ENCODE results near the gene DNAJC5. TPM values are rescaled to one million over a fixed set of nuclear protein-coding genes. Genes with fewer than 3 reads are reported as not detected.
A peak's percentile ranks its signal among the peaks of the same experiment; 100 is the strongest.
"Not testable (repeated sequence)": the region's sequence is repeated elsewhere in the genome, so short reads cannot be mapped to it uniquely, and the experiment has no call there.

DNAJC5 gene
- total RNA-seq (10 to 100 TPM; 35.7 to 39.0 TPM), total RNA-seq (66.3 to 117 reads per million in 2 donors)

DNA sequence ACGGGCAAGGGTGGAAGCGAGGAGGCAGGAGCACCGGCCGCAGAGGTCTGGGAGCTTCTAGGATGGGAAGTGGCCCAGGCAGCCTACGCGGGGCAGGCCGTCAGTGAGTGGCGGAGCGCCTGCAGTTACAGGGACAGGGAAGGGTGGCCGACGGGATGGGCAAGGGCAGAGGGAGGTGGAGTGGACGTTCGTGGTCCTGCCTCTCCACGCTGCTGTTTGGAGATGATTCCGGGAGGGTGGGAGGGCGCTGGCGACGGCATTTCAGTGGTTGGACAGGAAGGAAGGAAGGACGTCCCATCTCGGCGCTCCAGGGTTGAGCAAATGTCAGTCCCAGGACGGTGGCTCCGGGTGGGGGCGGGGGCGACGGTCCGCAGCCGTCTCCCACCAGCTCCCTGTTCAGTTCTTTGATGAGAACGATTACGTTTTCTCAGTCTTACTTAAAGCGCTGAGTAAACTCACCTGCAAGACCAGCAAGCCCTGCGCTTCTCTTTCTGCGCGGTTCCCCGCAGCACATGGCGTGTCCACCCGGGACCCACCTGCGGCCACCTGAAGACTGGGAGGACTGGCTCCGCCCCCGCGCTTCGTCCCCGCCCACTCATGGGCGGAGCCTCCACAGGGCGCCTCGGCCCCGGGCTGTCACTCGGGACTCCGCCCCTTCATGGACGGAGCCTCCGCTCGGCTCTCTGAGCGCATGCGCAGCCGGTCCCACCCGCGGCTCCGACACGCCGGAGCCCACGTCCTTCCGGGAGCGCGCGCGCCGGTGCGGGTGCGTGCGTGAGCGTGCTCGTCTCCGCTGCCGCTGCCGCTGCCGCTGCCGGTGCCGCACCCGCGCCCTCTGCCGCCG, at the start of gene DNAJC5:
Gene DNAJC5 (plus strand): TSS at position 769 of the 844 bp plus-strand sequence. CDS start 33,220 bp downstream, outside the sequence.
- peak; percentile 90 for ATAC-seq
- peaks cover 34% of the 10 kb centered on the region for H3K4me1 Mint-ChIP-seq
- H3K36me3 Mint-ChIP-seq (ENCODE audit: low read depth), result no peaks in the 10 kb centered on the region
- H3K4me3 Mint-ChIP-seq, result peak within 1 kb of the TSS; percentile 93
- peak; percentile 97 to 99 (median 98) for DNase-seq
- H3K27me3 Mint-ChIP-seq, result no peaks in the 10 kb centered on the region
- H3K9me3 ChIP-seq (ENCODE audit: control insufficient read depth, low read length, poor library complexity, severe bottlenecking), result no peaks in the 10 kb centered on the region
- peak within 1 kb of the TSS; percentile 95 for H3K27ac Mint-ChIP-seq

GRCh38 chr20:63846128-63846771, 48.7 kb upstream of the DNAJC5 start:
- ATAC-seq (no peak), DNase-seq (no peak)
- Mint-ChIP-seq H3K4me1 (peaks cover 24% of the 10 kb centered on the region), H3K36me3 (ENCODE audit: low read depth) (no peaks in the 10 kb centered on the region), H3K27me3 (peaks cover 48% of the 10 kb centered on the region), H3K4me3 (no peak overlapping the region), H3K27ac (no peak overlapping the region)
- no peaks in the 10 kb centered on the region for H3K9me3 ChIP-seq (ENCODE audit: control insufficient read depth, low read length, poor library complexity, severe bottlenecking)

- ATAC-seq, result no peak
- H3K36me3 Mint-ChIP-seq (ENCODE audit: low read depth), result no peaks in the 10 kb centered on the region
- peaks cover 50% of the 10 kb centered on the region for H3K27me3 Mint-ChIP-seq
- no peak for DNase-seq
- H3K4me3 Mint-ChIP-seq, result no peak overlapping the region
- no peak overlapping the region for H3K27ac Mint-ChIP-seq
- peaks cover 24% of the 10 kb centered on the region for H3K4me1 Mint-ChIP-seq
- no peaks in the 10 kb centered on the region for H3K9me3 ChIP-seq (ENCODE audit: control insufficient read depth, low read length, poor library complexity, severe bottlenecking)
Measured at GRCh38 chr20:63846888-63847236, 48.1 kb upstream of the DNAJC5 start.

GRCh38 chr20:63847237-63848002, 47.5 kb upstream of the DNAJC5 start:
- Mint-ChIP-seq H3K27ac (no peak overlapping the region), H3K27me3 (peaks cover 45% of the 10 kb centered on the region), H3K4me3 (no peak overlapping the region), H3K4me1 (peaks cover 20% of the 10 kb centered on the region), H3K36me3 (ENCODE audit: low read depth) (no peaks in the 10 kb centered on the region)
- no peaks in the 10 kb centered on the region for H3K9me3 ChIP-seq (ENCODE audit: control insufficient read depth, low read length, poor library complexity, severe bottlenecking)
- DNase-seq (no peak), ATAC-seq (no peak)

GRCh38 chr20:63848003-63848911, 46.7 kb upstream of the DNAJC5 start:
- DNase-seq (no peak), ATAC-seq (no peak)
- no peaks in the 10 kb centered on the region for H3K36me3 Mint-ChIP-seq (ENCODE audit: low read depth)
- H3K27ac Mint-ChIP-seq, result no peak overlapping the region
- no peak overlapping the region for H3K4me3 Mint-ChIP-seq
- H3K9me3 ChIP-seq (ENCODE audit: control insufficient read depth, low read length, poor library complexity, severe bottlenecking), result no peaks in the 10 kb centered on the region
- peaks cover 18% of the 10 kb centered on the region for H3K4me1 Mint-ChIP-seq
- peaks cover 42% of the 10 kb centered on the region for H3K27me3 Mint-ChIP-seq

- Mint-ChIP-seq H3K27me3 (peaks cover 18% of the 10 kb centered on the region), H3K4me1 (peaks cover 3% of the 10 kb centered on the region), H3K4me3 (no peak overlapping the region), H3K27ac (peak overlapping the region; percentile 84), H3K36me3 (ENCODE audit: low read depth) (no peaks in the 10 kb centered on the region)
- ATAC-seq (peak; percentile 76), DNase-seq (no peak)
- no peaks in the 10 kb centered on the region for H3K9me3 ChIP-seq (ENCODE audit: control insufficient read depth, low read length, poor library complexity, severe bottlenecking)
Measured at GRCh38 chr20:63850689-63851547, 44.0 kb upstream of the DNAJC5 start.

GRCh38 chr20:63851548-63851943, 43.4 kb upstream of the DNAJC5 start:
- not testable (repeated sequence) for H3K36me3 Mint-ChIP-seq (ENCODE audit: low read depth); H3K4me1 Mint-ChIP-seq; H3K9me3 ChIP-seq (ENCODE audit: control insufficient read depth, low read length, poor library complexity, severe bottlenecking); H3K4me3 Mint-ChIP-seq; DNase-seq; ATAC-seq
- H3K27me3 Mint-ChIP-seq, result peaks cover 16% of the 10 kb centered on the region
- H3K27ac Mint-ChIP-seq, result peak overlapping the region; percentile 84

GRCh38 chr20:63853733-63854068, 41.2 kb upstream of the DNAJC5 start:
- not testable (repeated sequence) for DNase-seq; ATAC-seq; H3K4me3 Mint-ChIP-seq; H3K36me3 Mint-ChIP-seq (ENCODE audit: low read depth); H3K27ac Mint-ChIP-seq; H3K9me3 ChIP-seq (ENCODE audit: control insufficient read depth, low read length, poor library complexity, severe bottlenecking)
- Mint-ChIP-seq H3K27me3 (peaks cover 16% of the 10 kb centered on the region), H3K4me1 (peaks cover 11% of the 10 kb centered on the region)

- Mint-ChIP-seq H3K36me3 (ENCODE audit: low read depth) (no peaks in the 10 kb centered on the region), H3K27me3 (peaks cover 16% of the 10 kb centered on the region), H3K27ac (no peak overlapping the region), H3K4me1 (peaks cover 14% of the 10 kb centered on the region), H3K4me3 (no peak overlapping the region)
- ATAC-seq (peak; percentile 21), DNase-seq (no peak)
- H3K9me3 ChIP-seq (ENCODE audit: control insufficient read depth, low read length, poor library complexity, severe bottlenecking), result no peaks in the 10 kb centered on the region
Measured at GRCh38 chr20:63854069-63854765, 40.7 kb upstream of the DNAJC5 start.

DNA sequence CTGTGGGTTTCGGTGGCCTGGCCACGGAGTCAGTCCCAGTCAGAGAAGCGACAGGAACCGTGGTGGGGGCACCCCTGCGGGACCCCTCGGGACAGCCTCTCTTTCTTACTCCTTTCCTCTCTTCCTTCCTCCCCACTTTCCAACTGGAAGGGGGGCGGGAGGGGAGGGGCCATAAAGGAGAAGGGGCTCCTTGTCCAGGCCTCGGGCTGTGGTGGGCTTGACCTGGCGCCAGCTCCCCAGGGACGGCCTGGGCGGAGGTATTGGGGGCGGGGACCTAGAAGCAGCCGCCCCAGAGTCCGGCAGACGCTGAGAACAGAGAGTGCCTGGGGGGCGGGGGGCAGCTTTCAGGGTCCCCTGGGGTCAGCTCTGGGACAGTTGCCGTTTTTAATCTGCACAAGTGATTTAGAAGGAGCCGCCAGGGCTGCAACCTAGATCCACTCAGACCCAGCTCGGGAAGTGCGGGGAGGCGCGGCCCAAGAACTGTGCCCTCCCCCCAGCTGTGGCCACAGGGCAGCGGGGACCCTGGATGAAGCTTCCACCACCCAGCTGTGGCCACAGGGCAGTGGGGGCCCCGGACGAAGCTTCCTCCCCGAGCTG, 40.1 kb upstream of the DNAJC5 start:
- DNase-seq, result no peak
- Mint-ChIP-seq H3K27me3 (peaks cover 16% of the 10 kb centered on the region), H3K27ac (no peak overlapping the region), H3K4me3 (no peak overlapping the region), H3K36me3 (ENCODE audit: low read depth) (no peaks in the 10 kb centered on the region), H3K4me1 (peaks cover 14% of the 10 kb centered on the region)
- no peaks in the 10 kb centered on the region for H3K9me3 ChIP-seq (ENCODE audit: control insufficient read depth, low read length, poor library complexity, severe bottlenecking)
- ATAC-seq, result no peak

GRCh38 chr20:63855363-63856097, 39.4 kb upstream of the DNAJC5 start:
- H3K4me1 Mint-ChIP-seq, result peaks cover 14% of the 10 kb centered on the region
- no peak for ATAC-seq

More at GRCh38 chr20:63855363-63856097, 39.4 kb upstream of the DNAJC5 start:
- H3K4me3 Mint-ChIP-seq, result no peak overlapping the region
- no peak for DNase-seq
- H3K27ac Mint-ChIP-seq, result no peak overlapping the region
- H3K36me3 Mint-ChIP-seq (ENCODE audit: low read depth), result no peaks in the 10 kb centered on the region
- peaks cover 12% of the 10 kb centered on the region for H3K27me3 Mint-ChIP-seq
- H3K9me3 ChIP-seq (ENCODE audit: control insufficient read depth, low read length, poor library complexity, severe bottlenecking), result no peaks in the 10 kb centered on the region
